Erythroblast (primary cell): ENCODE measurements around the gene PAM.

ENCODE experiments used
- GATA1 ChIP-seq: IDR thresholded peaks from 2 replicates; pipeline ENCODE4 v1.6.1; 2011; ENCODE audit warnings: low read depth, mild to moderate bottlenecking, control low read depth, low read length, moderate library complexity
- POLR2A ChIP-seq: IDR thresholded peaks from 2 replicates; pipeline ENCODE4 v1.6.1; 2011; ENCODE audit warnings: mild to moderate bottlenecking, low read length

DNA sequence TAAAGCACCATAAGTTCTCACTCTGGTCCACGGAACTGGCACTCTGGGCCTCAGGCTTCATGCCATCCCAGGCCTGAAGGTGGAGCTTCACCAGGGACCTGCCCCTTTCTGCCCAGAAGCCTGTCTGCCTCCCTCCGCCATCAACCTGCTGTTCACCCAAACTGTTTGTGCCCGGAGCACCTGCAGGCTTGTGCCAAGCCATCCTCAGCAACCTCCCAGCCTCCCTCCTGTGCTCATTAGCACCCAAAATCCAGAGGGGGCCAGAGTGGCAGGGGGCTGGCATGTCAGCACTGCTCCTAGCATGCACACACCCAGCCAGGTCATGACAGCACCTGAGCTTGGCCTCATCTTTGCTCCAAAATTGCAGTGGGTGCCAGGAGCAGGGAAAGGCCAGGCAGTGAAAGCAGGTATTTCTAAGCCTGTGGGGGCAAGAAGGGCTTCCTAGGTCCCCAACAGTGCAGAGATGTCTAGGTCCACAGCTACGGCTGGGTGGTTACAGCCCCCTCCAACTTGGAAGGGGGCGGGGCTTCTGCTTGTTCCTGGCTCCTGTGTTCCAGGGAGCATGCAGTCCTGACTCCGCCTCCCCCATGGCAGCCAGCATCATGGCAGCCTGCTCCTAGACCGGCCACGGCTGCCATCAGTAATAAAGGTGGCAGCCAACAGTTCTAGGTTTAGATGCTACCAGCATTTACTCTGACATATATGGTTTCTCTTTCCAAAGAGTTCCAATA, 279.7 kb downstream of the PAM start:
- TF ChIP-seq POLR2A (no peak), GATA1 (no peak)
